ENCODE measurements around the gene PPP1R12C.
A peak's percentile ranks its signal among the peaks of the same experiment; 100 is the strongest.
"Not testable (repeated sequence)": the region's sequence is repeated elsewhere in the genome, so short reads cannot be mapped to it uniquely, and the experiment has no call there.

PPP1R12C gene

DNA sequence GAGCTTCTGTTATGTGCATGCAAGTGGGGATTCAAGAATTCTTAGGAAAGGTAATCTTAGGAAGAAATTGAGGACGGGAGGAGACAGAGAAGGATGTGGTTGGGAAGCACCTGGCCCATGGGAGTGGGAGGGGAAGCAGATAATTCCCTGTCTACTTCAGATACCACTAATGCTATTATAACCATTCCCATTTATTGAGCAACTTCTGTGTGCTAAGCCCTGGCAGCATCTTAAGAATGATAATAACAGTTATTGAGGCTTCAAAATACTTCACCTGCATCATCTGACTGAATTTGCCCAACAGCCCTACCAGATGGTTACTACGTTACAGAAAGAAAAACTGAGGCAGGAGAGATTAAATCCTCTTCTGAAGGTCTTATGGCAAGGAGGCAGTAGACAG lies 40.3 kb downstream of the PPP1R12C start:
- DNase-seq: no peak

DNA sequence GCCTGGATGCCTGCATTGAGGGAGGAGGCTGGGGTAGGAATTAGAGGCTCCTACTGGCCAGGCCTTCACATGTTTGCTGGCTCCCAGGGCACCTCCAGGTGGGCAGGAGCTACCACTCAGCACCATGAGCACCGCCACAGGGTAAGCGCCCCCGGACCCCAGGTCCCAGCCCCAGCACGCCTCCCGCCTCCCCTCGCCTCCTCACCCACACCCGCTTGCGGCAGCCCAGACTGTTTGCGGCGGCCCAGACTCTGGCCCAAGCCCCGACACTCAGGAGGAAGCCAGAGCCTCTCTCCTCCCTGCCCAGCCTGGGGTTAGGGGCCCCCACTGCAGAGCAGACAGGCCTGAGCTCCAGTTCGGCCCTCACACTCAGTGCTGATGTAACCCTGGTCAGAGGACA lies 41.1 kb downstream of the PPP1R12C start:
- no peak for DNase-seq

DNA sequence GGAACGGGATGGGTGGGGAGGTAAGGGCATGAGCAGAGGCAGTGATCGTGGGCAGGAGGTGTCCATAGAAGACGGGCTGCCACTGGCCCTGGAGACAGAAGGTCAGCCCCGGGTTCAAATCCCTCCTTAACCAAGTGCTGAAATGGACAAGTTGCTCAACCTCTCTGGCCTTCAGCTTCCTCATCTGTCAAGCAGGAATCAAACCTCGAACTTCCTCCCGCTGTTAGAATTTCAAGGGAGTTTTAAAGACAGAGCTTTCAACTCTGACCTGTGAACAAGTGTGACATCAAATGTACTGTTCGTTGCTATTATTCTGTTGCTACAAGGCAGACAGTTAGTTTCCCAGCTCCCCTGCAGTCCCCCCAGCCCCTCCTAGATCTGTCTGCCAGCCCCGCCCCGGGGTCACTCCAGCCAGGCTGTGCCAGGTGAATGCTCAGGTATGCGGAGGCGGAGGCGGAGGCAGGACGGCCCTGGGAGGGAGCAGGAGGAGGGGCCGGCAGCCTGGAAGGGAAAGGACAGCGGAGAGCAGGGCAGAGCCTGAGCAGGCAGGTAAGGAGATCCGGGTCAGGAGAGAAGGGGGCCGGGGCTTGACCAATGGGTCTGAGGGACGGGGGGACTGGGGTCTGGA lies 42.0 kb downstream of the PPP1R12C start, which contains the start of gene EPS8L1:
TSS of gene EPS8L1 (plus strand) at position 499 of the 628 bp plus-strand sequence. CDS start 576 bp downstream, outside the sequence.
- peak; percentile 42 for DNase-seq

DNA sequence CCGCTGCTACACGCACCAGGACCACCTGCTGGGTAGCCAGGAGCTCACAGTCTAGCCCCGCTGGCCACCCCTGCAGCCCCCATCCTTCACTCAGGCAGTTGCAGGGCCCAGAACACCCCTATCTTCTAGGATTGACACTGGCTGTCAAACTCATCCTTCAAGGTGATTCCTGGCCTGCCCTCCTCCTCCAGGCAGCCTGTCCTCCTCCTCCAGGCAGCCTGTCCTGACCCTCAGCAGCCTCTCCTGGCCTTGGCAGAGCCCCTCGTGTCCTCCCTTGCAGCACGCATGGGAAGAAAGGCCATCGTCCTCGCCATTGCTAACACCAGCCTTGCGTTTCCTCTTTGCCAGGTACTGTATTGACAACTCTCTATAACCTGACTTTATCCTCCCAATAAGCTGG lies 45.5 kb downstream of the PPP1R12C start:
- no peak for DNase-seq

DNA sequence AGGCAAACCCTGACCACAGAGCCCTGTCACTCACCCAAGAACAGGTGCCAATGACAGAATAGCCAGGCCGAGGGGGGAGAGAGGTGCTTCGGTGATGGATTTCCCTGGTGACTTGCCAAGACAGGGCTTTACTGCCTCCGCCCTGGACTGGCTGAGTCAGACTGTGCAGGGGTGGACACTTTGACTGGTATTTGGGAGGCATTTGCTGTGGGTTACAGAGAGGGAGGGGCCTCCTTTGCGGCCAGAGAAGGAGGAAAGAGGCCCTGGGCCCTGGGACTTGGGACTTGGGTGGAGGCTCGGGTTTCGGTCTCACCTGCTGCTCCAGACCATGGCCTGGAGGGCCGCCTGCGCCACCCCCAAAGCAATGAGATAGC lies 46.3 kb downstream of the PPP1R12C start:
- no peak for DNase-seq

DNA sequence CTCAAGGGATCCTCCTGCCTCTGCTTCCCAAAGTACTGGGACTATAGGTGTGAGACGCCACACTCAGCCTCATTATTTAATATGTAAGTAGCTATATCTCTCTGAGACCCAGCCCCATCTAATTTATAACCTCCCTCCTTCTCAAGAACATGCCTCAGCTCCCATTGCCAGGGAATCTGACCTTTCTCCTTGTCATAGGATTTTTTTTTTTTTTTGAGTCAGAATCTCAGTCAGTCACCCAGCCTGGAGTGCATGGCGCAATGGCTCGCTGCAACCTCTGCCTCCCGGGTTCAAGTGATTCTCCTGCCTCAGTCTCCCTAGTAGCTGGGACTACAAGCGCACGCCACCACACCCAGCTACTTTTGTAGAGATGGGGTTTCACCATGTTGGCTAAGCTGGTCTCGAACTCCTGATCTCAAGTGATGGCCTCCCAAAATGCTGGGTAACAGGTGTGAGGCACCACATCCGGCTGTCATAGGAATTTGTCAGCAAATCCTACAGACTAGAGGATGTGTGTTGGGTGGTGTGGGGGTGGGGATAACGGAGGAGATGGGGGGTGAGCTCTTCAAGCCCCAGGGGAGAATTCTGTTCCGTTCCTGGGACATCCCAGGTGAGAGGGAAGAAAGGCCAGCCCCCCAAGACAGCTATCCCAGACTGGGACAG lies 46.8 kb downstream of the PPP1R12C start:
- no peak for DNase-seq

DNA sequence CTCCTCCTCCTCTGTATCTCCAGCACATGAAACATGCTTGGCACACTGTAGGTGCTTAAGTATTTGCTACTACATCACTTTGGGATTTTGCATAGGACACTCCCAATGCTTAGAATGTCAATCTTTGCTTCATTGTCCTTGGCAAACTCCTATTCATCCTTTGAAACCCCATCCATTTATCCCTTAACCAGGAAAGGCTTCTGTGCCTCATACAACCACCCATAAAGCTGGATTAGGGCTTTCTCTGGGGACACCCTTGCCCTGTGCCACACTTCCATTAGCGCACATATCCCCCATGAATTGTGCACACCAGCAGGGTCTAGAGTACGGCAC lies 47.6 kb downstream of the PPP1R12C start:
- no peak for DNase-seq

DNA sequence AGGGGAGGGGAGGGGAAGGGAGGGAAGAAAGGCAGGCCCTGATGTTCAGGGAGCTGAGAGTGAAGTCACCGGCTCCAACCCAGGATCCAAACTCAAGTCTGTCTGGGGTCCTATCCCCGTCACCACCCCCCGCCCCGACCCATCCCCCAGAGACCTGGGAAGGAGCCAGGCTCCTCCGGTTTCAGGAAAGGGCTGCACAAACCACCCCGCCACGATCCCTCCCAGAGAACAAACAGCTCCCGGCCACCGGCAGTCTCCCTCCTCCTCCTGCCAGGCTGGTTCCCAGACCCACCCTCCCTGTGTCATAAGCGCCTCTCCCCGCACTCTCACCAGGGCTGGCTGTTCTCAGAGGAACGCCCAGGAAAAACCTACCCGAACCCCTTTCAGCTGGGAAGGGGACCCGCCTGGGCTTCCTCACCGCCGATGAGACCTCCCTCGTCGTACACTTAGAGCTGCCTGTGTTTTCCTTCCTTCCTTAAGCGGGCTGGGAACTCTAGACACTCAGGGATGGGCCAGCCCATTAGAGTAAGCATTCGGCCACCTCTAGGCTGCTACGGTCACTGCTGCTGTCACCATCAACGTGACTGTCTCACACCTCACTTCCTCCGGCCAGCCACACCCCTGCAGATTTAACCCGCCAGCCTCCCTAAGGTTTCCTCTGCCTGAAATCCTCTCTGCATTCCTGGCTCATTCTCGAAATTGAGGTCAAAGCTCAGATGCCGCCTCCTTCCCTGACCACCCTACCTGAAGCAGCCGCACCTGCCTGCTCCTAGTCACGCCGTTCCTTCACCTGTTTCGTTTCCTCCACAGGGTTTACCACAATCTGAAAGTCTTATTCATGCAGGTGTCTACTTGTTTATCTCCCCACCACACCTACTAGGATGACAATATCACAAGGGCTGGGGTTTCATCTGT lies 48.2 kb downstream of the PPP1R12C start:
- peak; percentile 58 for DNase-seq

DNA sequence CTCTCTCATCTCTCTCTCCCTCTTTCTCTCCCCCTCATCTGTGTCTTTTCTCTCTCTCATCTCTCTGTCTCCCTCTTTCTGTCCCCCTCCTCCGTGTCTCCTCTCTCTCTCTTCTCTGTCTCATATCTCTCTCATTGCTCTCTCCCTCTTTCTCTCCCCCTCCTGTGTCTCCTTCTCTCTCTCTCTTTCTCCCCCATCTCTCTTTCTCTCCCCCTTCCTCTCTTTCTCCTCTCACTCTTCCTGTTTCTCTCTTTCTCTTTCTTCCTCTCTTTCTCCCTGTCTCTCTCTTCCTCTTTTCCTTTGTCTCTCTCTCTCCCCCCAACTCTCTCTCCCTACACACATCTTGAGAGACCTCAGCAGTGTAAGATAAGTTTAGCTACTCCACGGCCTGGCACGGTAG lies 49.6 kb downstream of the PPP1R12C start:
- DNase-seq: no peak

DNA sequence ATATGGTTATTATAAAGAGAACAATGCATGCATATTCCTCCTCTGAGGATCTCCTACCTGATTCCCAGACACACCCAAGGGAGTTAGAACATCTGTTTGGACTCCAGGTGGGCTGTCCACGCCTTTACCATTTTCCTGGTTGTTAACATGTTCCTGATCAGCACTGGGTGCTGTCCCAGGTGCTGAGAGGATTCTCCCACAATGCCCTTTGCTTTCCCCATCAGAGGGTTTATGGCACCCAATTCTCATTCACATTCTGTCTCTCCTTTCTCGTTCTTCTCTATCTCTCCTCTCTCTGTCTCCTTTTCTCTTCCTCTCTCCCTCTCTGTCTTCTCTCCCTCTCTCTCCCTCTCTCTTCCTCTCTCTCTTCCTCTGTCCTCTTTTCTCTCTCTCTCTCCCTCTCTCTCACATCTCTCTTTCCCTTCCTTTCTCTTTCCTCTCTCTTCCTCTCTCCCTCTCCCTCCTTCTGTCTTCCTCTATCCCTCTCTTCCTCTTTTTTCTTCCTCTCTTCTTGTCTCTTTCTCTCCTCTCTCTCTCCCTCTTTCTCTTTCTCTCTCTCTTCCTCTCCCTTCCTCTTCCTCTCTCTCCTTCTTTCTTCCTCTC lies 51.2 kb downstream of the PPP1R12C start:
- DNase-seq: no peak

DNA sequence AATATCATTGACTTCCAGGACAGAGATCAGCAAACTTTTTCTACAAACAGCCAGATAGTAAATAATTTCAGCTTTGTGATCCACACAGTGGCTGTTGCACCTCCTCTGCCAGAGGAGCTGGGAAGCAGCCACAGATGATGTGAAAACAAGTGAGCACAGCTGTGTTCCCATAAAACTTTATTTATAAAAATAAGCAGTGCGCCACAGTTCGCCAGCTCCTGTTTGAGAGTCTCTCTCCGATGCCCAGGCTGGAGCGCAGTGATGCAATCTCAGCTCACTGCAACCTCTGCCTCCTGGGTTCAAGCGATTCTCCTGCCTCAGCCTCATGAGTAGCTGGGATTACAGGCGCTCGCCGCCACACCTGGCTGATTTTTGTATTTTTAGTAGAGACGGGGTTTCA lies 51.9 kb downstream of the PPP1R12C start:
- not testable (repeated sequence) for DNase-seq

DNA sequence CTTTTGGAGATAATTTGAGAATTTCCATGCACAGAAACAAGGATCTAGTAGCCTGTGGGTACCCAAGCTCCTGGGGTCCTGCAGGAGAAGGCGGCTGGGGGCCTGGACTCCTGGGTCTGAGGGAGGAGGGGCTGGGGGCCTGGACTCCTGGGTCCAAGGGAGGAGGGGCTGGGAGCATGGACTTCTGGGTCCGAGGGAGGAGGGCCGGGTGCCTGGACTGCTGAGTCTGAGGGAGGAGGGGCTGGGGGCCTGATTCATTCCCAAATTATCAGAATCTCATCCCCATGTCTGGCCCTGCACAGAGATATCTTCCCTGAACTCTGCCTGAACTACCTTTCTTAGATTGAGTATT lies 54.0 kb downstream of the PPP1R12C start:
- no peak for DNase-seq

DNA sequence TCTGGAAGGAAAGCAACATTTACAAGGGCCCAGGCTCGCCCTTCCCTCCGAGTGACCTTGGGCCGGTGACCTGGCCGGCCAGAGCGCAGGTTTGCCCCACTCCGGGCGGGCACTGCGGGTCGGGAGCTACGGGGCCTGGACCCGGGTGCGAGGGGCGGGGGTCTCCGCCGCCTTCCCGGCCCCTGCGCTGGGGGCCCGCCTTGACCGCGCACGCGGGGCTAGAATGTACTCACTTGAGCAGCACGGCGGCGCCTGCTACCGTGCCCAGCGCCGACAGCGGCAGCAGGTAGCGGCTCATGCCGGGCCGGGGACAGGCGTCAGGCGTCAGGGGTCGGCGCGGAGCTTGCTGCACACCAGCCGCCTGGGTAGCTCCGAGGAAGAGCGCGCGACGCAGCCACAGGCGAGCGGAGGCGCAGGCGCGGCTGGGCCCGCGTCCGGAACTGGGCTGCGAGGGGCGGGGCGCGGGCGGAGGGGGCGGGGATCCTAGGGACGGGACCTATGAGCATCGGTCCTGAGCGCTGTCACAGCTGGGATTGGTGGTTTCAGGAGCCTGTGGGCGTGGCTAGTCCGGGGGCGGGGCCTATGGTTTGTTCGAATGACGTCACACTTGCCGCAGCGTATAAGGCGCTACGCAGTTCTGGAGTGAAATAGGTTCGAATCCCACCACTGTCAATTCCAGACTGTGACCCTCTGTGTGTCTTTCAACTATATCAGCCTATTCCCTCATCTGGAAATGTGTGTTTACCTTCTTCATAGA lies 54.5 kb downstream of the PPP1R12C start, which contains the start of gene RDH13:
TSS of gene RDH13 (minus strand) at position 414 of the 757 bp plus-strand sequence. CDS start at position 298, 116 bp downstream.
- peak; percentile 75 for DNase-seq

DNA sequence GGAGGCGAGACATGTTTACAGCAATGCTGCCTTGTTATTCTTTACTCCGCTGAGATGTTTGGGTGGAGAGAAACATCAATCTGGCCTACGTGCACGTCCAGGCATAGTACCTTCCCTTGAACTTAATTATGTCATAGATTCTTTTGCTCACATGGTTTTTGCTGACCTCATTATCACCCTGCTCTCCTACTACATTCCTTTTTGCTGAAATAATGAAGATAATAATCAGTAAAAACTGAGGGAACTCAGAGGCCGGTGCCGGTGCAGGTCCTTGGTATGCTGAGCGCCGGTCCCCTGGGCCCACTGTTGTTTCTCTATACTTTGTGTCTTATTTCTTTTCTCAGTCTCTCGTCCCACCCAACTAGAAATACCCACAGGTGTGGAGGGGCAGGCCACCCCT lies 57.1 kb downstream of the PPP1R12C start:
- DNase-seq: not testable (repeated sequence)

DNA sequence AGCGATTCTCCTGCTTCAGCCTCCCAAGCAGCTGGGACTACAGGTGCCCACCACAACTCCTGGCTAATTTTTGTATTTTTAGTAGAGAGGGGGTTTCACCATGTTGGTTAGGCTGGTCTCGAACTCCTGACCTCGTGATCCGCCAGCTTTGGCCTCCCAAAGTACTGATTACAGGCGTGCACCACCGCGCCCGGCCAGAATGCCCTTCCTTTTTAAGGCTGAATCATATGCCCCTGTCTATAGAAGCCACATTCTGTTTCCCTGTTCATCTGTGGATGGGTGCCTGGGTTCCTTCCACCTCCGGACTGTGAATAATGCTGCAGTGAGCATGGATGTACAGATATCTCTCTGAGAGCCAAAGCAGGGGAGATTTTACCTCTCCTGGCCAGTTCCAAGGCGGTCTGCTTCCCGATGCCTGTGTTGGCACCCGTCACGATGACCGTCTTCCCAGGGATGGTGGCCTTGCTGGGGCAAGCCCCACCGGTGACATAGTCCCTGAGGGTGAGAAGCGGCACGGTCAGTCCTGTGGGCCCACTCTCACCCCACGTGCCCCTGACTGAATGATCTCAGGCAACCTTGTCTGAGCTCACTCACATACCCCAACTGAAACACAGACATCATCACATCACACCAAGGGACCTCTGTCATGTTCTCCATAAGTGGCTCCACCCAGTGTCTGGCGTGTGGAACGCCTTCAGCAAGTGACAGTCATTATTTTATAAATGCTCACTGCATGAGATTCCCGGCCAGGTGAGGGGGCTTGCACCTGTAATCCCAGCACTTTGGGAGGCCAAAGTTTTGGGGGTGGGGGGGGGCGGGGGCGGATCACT lies 58.4 kb downstream of the PPP1R12C start:
- no peak for DNase-seq

DNA sequence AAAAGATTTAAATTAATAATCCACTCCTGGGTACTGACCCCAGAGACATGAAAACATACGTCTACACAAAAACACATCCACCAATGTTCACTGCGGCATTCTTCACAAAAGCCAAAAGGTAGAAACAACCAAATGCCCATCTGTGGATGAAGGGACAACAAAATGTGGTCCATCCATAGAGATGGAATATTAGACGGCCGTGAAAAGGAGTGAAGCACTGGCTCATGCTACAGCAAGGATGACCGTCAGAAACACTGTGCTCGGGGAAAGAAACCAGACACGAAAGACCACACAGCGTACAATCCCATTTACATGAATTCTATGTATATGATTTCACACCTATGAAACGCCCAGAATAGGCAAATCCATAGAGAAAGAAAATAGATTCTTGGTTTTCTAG lies 60.6 kb downstream of the PPP1R12C start:
- no peak for DNase-seq

DNA sequence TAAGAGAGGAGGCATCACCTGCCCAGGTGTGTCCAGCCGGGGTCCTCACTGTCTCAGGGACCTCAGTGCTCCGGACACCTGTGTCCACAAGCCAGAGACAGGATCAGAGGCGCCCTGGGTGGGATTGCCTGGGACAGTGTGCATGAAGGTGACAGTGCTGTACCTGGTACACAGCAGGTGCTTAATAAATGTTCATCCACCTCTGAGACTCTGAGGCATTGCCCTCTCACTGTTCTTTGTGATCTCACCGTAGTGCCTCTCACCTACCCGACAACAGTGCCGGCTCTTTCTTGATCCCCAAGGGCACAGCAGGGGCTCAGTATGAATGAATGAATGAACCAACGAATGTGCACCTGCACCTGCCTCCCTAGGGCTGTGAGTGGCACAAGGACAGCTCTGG lies 63.7 kb downstream of the PPP1R12C start:
- no peak for DNase-seq

DNA sequence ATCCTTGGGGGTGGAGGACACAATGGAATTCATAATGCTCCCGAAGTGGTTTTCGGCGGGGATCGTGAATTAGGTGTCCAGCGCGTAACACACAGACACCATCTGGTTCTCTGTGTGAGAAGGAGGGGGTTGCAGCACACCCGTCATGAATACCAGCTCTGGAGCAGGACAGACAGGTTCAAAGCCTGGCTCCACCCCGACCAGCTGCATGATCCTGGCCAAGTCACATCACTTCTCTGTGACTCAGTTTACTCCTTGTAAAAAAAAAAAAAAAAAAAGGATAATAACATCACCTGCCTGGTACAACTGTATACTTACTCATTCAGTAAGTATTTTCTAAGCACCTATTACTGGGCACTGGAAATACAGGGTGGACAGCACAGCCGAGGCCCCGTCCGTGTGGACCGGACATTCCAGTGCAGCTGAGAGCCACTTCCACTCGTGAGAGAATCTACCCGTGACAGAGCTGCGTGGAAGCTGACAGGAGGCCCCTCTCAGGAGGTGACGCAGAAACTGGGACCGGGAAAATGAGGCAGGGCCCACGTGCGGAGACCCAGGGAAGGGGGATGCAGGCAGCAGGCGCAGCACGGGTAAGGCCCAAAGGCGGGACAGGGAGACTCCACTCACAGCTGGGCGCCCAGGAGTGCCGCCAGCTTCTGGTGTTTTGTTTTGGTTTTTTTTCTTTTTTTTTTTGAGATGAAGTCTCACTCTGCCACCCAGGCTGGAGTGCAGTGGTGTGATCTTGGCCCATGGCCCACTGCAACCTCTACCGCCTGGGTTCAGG lies 66.5 kb downstream of the PPP1R12C start:
- DNase-seq: no peak

DNA sequence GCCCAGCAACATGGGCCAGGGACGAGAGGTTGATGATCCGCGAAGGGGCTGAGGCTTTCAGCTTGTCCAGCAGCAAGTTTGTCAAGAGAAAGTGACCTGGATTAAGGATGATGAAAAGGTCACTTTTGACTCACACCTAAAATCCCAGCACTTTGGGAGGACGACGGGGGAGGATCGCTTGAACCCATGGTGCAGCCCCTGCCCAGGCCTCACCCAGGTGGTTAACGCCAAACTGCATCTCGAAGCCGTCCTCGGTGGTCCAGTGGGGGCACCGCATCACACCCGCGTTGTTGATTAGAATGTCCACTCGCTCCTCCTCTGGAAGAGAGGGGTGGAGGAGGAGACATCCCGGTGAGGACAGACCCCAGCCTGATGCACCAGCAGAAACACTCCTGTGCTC lies 69.0 kb downstream of the PPP1R12C start:
- no peak for DNase-seq

DNA sequence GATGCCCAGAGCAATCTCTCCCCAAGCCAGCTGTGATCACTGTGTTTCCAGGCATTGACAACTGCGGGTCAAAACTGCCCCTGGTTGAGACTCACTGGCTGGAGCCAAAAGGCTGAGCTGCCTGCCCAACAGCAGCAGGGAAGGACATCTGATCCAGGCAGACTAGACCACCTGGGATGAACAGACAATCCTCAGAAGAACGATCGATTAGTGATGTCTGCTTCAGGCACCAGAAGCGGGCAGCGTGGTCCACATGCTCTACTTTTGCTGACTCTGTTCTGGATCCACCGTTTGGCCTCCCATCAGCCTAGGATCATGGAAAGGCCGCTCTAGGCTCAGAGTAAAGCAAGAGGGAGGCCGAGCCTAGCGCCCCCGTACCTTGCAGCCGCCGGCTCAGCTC lies 69.5 kb downstream of the PPP1R12C start:
- DNase-seq: no peak

All from right kidney (tissue), 1 donor.